ENCODE data around the gene ERC2.

DNA sequence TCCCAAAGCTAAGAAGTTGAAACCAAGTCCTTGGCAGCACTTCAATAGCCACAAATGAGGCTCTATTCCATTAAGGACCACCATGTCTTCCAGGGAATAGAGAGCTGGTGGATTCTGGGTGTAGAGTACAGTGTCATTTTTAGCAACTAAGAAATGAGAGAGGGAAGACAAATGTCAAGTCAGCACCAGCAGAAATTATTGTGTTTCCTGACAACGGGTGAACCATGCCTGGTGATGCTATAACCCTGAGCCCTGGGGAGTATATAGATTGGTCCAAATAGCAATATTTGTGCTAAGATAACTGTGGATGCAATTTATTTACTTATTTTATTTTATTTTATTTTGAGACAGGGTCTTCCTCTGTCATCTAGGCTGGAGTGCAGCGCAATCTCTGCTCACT, 675.5 kb downstream of the ERC2 start:
- TF ChIP-seq POLR2A (IDR thresholded peaks at IDR 0.05; ENCODE audit: low read depth, low read length) (no peak), EZH2 (IDR thresholded peaks at IDR 0.05; ENCODE audit: borderline replicate concordance, low read depth, low read length, severe bottlenecking) (no peak), POLR2AphosphoS5 (IDR thresholded peaks at IDR 0.05; ENCODE audit: insufficient read depth, low read depth, low read length) (no peak)
- TF ChIP-seq, protein P1, sequence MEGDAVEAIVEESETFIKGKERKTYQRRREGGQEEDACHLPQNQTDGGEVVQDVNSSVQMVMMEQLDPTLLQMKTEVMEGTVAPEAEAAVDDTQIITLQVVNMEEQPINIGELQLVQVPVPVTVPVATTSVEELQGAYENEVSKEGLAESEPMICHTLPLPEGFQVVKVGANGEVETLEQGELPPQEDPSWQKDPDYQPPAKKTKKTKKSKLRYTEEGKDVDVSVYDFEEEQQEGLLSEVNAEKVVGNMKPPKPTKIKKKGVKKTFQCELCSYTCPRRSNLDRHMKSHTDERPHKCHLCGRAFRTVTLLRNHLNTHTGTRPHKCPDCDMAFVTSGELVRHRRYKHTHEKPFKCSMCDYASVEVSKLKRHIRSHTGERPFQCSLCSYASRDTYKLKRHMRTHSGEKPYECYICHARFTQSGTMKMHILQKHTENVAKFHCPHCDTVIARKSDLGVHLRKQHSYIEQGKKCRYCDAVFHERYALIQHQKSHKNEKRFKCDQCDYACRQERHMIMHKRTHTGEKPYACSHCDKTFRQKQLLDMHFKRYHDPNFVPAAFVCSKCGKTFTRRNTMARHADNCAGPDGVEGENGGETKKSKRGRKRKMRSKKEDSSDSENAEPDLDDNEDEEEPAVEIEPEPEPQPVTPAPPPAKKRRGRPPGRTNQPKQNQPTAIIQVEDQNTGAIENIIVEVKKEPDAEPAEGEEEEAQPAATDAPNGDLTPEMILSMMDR (IDR thresholded peaks at IDR 0.05; ENCODE audit: extremely low read depth in 1 of 2, insufficient read depth in 1 of 2, low read depth in 1 of 2, low read length in 2 of 2), result no peak
- TF ChIP-seq, protein P2, sequence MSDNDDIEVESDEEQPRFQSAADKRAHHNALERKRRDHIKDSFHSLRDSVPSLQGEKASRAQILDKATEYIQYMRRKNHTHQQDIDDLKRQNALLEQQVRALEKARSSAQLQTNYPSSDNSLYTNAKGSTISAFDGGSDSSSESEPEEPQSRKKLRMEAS (IDR thresholded peaks at IDR 0.05; ENCODE audit: insufficient read depth, insufficient read length), result no peak
